HepG2 (cell line): ENCODE results near the gene NES. TPM values are rescaled to one million over a fixed set of nuclear protein-coding genes. Genes with fewer than 3 reads are reported as not detected.
A peak's percentile ranks its signal among the peaks of the same experiment; 100 is the strongest.

Experiments
- FLYWCH1 ChIP-seq: sonication (generic); formaldehyde crosslinking; IDR thresholded peaks from 2 replicates; pipeline ENCODE4 v1.8.1; 2023; ENCODE audit warnings: mild to moderate bottlenecking, missing genetic modification reagents
- HOXA3 ChIP-seq: sonication (generic); formaldehyde crosslinking; IDR thresholded peaks from 2 replicates; pipeline ENCODE4 v1.5.0; 2020; ENCODE audit warnings: missing genetic modification reagents
- YEATS2 ChIP-seq: sonication (generic); formaldehyde crosslinking; IDR thresholded peaks from 2 replicates; pipeline ENCODE4 v1.4.0; 2020; ENCODE audit warnings: missing genetic modification reagents, borderline replicate concordance
- polyA plus RNA-seq, 8 experiments: library from polyadenylated mRNA; depleted of rRNA in 3 of 8; stranded (reverse) in 7 of 8; unstranded in 1 of 8; fragments of >200 nt; fragmentation: Illumina TruSeq in 4 of 8; extraction: Trizol in 4 of 8; gene quantifications; 2 replicates each; pipeline versions ENCODE4 v1.2.1 to v1.2.3, GENCODE V29; 2011 to 2016; ENCODE audit warnings: low read depth in 4 of 8, missing spikeins in 1 of 8, mixed read lengths in 1 of 8; ENCODE audit not compliant: insufficient read depth in 1 of 8
- total RNA-seq, 5 experiments: library from RNA; depleted of rRNA; stranded (reverse); fragments of >200 nt; fragmentation: Illumina TruSeq; extraction: Trizol; gene quantifications; 2 replicates each; pipeline ENCODE4 v1.2.3, GENCODE V29; 2016; ENCODE audit warnings: low read depth in 1 of 5
- TF ChIP-seq, protein P1 (sequence below): sonication (generic); formaldehyde crosslinking; IDR thresholded peaks from 2 replicates; pipeline ENCODE4 v1.4.0; 2020; ENCODE audit warnings: low read depth, missing genetic modification reagents
- TF ChIP-seq, protein P2 (sequence below): sonication (generic); formaldehyde crosslinking; IDR thresholded peaks from 2 replicates; pipeline ENCODE4 v1.4.0; 2020; ENCODE audit warnings: missing genetic modification reagents

NES gene
- total and polyA plus RNA-seq, 2 of the 13 experiments (the other 11 are each of a cell fraction or from before 2014, with no cell fraction given), result 1.7 to 16.6 TPM

DNA sequence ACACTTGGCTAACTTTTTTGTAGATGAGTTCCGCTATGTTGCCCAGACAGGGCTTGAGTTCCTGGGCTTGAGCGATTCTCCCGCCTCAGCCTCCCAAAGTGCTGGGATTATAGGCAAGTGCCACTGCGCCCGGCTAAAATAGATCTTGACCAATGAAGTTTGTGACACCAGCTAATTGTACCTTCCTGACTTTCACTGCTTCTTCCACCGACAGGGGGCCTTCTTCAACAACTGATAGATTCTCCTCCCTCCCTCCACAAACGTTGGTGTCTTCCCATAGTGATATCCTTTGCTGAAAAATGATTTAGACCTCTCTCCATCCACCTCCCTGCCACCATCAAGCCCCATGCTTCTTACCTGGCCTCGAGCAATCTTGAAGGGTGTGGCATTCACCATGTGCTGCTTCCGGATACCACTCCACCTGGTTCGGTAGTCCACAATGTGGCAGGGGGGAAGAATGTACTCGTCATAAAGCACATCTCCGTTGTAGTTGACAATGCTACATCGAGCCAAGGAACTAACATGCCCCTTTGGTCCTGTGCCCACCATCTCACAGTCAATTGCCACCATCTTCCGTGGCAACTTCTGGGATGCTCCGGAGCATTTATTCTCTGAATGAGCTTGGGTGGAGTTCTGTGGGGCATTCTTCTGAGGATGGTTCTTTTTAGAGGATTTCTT, 49.5 kb upstream of the NES start (continued):
- TF ChIP-seq, protein P1, sequence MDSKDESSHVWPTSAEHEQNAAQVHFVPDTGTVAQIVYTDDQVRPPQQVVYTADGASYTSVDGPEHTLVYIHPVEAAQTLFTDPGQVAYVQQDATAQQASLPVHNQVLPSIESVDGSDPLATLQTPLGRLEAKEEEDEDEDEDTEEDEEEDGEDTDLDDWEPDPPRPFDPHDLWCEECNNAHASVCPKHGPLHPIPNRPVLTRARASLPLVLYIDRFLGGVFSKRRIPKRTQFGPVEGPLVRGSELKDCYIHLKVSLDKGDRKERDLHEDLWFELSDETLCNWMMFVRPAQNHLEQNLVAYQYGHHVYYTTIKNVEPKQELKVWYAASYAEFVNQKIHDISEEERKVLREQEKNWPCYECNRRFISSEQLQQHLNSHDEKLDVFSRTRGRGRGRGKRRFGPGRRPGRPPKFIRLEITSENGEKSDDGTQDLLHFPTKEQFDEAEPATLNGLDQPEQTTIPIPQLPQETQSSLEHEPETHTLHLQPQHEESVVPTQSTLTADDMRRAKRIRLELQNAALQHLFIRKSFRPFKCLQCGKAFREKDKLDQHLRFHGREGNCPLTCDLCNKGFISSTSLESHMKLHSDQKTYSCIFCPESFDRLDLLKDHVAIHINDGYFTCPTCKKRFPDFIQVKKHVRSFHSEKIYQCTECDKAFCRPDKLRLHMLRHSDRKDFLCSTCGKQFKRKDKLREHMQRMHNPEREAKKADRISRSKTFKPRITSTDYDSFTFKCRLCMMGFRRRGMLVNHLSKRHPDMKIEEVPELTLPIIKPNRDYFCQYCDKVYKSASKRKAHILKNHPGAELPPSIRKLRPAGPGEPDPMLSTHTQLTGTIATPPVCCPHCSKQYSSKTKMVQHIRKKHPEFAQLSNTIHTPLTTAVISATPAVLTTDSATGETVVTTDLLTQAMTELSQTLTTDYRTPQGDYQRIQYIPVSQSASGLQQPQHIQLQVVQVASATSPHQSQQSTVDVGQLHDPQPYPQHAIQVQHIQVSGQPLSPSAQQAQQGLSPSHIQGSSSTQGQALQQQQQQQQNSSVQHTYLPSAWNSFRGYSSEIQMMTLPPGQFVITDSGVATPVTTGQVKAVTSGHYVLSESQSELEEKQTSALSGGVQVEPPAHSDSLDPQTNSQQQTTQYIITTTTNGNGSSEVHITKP (CRISPR knock-in tag), result 0 out of 2 replicates have a peak, but pooled peaks have one; percentile 37
- no peak for TF ChIP-seq FLYWCH1
- no peak for TF ChIP-seq HOXA3
- no peak for TF ChIP-seq YEATS2 (CRISPR knock-in tag)
- TF ChIP-seq, protein P2, sequence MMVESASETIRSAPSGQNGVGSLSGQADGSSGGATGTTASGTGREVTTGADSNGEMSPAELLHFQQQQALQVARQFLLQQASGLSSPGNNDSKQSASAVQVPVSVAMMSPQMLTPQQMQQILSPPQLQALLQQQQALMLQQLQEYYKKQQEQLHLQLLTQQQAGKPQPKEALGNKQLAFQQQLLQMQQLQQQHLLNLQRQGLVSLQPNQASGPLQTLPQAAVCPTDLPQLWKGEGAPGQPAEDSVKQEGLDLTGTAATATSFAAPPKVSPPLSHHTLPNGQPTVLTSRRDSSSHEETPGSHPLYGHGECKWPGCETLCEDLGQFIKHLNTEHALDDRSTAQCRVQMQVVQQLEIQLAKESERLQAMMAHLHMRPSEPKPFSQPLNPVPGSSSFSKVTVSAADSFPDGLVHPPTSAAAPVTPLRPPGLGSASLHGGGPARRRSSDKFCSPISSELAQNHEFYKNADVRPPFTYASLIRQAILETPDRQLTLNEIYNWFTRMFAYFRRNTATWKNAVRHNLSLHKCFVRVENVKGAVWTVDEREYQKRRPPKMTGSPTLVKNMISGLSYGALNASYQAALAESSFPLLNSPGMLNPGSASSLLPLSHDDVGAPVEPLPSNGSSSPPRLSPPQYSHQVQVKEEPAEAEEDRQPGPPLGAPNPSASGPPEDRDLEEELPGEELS (CRISPR knock-in tag), result 0 out of 2 replicates have a peak, but pooled peaks have one; percentile 26
